AG04450 (cell line): ENCODE measurements around the gene DMBX1. TPM values are rescaled to one million over a fixed set of nuclear protein-coding genes. Genes with fewer than 3 reads are reported as not detected.

Source experiments
- CTCF ChIA-PET: fragments of 300-600, 350-600 bp; formaldehyde crosslinking; extraction: SDS; loops from one replicate; lab custom pipeline; 2022; ENCODE audit warnings: antibody characterized with exemption, inconsistent platforms; lab: Charles Lee
- POLR2A ChIA-PET: fragments of 350-600 bp; formaldehyde crosslinking; extraction: SDS; loops from one replicate; lab custom pipeline; 2021; ENCODE audit warnings: antibody characterized with exemption, inconsistent platforms; lab: Yijun Ruan, JAX
- DNase-seq: peaks from one replicate; pipeline ENCODE4 v3.0.0-alpha.2; 2011; ENCODE audit warnings: low read depth, low spot score
- H3K27ac ChIP-seq: one replicate; pipeline ENCODE4 v1.5.1; 2012; ENCODE audit warnings: low read depth, low read length, control low read depth
- H3K27me3 ChIP-seq: one replicate; pipeline ENCODE4 v1.6.0; 2012; ENCODE audit warnings: low read length; ENCODE audit not compliant: control insufficient read depth, insufficient read depth
- H3K4me3 ChIP-seq: 2 replicates; pipeline ENCODE4 v1.5.1; 2011; ENCODE audit warnings: mild to moderate bottlenecking, low read depth, low read length, control low read depth
- H3K9me3 ChIP-seq: 2 replicates; pipeline ENCODE4 v1.5.1; 2012; ENCODE audit warnings: low read length; ENCODE audit not compliant: control insufficient read depth, insufficient read depth
- CTCF ChIP-seq: IDR thresholded peaks from 2 replicates; pipeline ENCODE4 v1.5.1; 2011; ENCODE audit warnings: low read depth, low read length, control low read depth, inconsistent platforms
- polyA plus RNA-seq: library from polyadenylated mRNA; depleted of rRNA; stranded (reverse); fragments of >200 nt; gene quantifications from 2 replicates; pipeline ENCODE4 v1.2.3, GENCODE V29; 2011

DMBX1 gene
- polyA plus RNA-seq, 1 experiment = not detected

- ChIA-PET CTCF (interaction anchor here (0.6 to 3.3 kb wide), 6 partner anchors 9 to 108 kb away, joined by 3 to 20 read pairs (median 14); a partner anchor contains a TSS), POLR2A (no interaction called here)
- no peak overlapping the region for H3K4me3 ChIP-seq
- H3K27me3 ChIP-seq = peaks cover 87% of the 10 kb centered on the region
- DNase-seq = no peak
- TF ChIP-seq CTCF = no peak
- no peaks in the 10 kb centered on the region; the same call in 1 of the 2 replicates for H3K9me3 ChIP-seq
- H3K27ac ChIP-seq = no peak overlapping the region
These were observed 3.1 kb upstream of the DMBX1 start for GRCh38 chr1:46486432-46487015.

- peak; percentile 29; the same call in 1 of the 2 replicates for TF ChIP-seq CTCF
- H3K27ac ChIP-seq = no peak overlapping the region
- peaks cover 95% of the 10 kb centered on the region for H3K27me3 ChIP-seq
- no peaks in the 10 kb centered on the region; the same call in 1 of the 2 replicates for H3K9me3 ChIP-seq
- CTCF ChIA-PET = interaction anchor here (0.7 to 3.3 kb wide), 6 partner anchors 10 to 60 kb away, joined by 3 to 20 read pairs (median 14); a partner anchor contains a TSS
- no peak for DNase-seq
- no peak overlapping the region for H3K4me3 ChIP-seq
- POLR2A ChIA-PET = no interaction called here
These were observed 1.8 kb upstream of the DMBX1 start for GRCh38 chr1:46487818-46488218.

GRCh38 chr1:46488343-46489168, 1.1 kb upstream of the DMBX1 start:
- no peak for TF ChIP-seq CTCF
- DNase-seq = no peak
- ChIA-PET POLR2A (no interaction called here), CTCF (interaction anchor here (1.5 to 3.3 kb wide), 5 partner anchors 11 to 59 kb away, joined by 5 to 20 read pairs (median 16); a partner anchor contains a TSS)
- no peaks in the 10 kb centered on the region; the same call in 1 of the 2 replicates for H3K9me3 ChIP-seq
- no peak overlapping the region for H3K27ac ChIP-seq
- H3K4me3 ChIP-seq = no peak overlapping the region
- H3K27me3 ChIP-seq = peaks cover 94% of the 10 kb centered on the region

GRCh38 chr1:46489169-46489637, 433 bp upstream of the DMBX1 start:
- POLR2A ChIA-PET = no interaction called here
- no peak for DNase-seq
- TF ChIP-seq CTCF = no peak
- CTCF ChIA-PET = interaction anchor here (3.3 kb wide), 1 partner anchor 45 kb away, joined by 20 read pairs; a partner anchor contains a TSS
- H3K27me3 ChIP-seq = peaks cover 94% of the 10 kb centered on the region
- no peak overlapping the region for H3K27ac ChIP-seq
- H3K9me3 ChIP-seq = no peaks in the 10 kb centered on the region; the same call in 1 of the 2 replicates
- no peak overlapping the region for H3K4me3 ChIP-seq

GRCh38 chr1:46490406-46490655, 695 bp downstream of the DMBX1 start:
- Histone ChIP-seq H3K9me3 (no peaks in the 10 kb centered on the region; the same call in 1 of the 2 replicates), H3K27me3 (peaks cover 95% of the 10 kb centered on the region), H3K4me3 (no peak overlapping the region), H3K27ac (no peak overlapping the region)
- DNase-seq = no peak
- ChIA-PET POLR2A (no interaction called here), CTCF (no interaction called here)
- no peak for TF ChIP-seq CTCF
